ENCODE data around the gene PLCH1.

DNA sequence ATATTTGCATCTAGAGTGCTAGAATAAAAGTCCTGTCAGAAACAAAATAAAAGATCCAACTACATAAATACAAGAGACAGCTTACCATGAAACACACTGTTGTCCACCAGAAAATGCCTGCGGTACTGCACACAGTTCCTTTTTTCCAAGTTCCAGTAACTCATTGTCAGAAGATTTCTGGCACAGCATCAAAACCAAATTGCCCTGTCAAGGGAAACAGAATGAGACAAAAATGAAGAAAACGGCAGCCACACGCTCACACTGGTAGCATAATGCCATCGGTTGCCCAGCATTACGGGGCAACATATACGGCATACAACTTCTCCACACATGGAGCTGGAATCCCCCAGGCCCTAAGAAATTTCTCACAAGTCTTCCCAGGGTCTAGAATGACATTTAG lies 40.8 kb downstream of the PLCH1 start:
- TF ChIP-seq, protein P1, sequence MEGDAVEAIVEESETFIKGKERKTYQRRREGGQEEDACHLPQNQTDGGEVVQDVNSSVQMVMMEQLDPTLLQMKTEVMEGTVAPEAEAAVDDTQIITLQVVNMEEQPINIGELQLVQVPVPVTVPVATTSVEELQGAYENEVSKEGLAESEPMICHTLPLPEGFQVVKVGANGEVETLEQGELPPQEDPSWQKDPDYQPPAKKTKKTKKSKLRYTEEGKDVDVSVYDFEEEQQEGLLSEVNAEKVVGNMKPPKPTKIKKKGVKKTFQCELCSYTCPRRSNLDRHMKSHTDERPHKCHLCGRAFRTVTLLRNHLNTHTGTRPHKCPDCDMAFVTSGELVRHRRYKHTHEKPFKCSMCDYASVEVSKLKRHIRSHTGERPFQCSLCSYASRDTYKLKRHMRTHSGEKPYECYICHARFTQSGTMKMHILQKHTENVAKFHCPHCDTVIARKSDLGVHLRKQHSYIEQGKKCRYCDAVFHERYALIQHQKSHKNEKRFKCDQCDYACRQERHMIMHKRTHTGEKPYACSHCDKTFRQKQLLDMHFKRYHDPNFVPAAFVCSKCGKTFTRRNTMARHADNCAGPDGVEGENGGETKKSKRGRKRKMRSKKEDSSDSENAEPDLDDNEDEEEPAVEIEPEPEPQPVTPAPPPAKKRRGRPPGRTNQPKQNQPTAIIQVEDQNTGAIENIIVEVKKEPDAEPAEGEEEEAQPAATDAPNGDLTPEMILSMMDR (conservative IDR thresholded peaks at IDR 0.05; ENCODE audit: low read depth, low read length): no peak
- no peak for TF ChIP-seq EZH2 (IDR thresholded peaks at IDR 0.05; ENCODE audit: borderline replicate concordance, low read depth, low read length, poor library complexity, severe bottlenecking)

Data from A673 (cell line).